AML-193 (cell line): ENCODE data around the gene PCDHB14.
"Not testable (repeated sequence)": the region's sequence is repeated elsewhere in the genome, so short reads cannot be mapped to it uniquely, and the experiment has no call there.

Experiments
- DNase-seq, 2 experiments: peaks; one replicate each; lab custom pipeline; 2025; lab: John Stamatoyannopoulos, UW

Gene PCDHB14

GRCh38 chr5:141223112-141223783 lies at the start of gene PCDHB14:
Gene PCDHB14, plus strand, starts transcription at chr5:141223343. Its CDS starts 163 bp downstream, at chr5:141223506.
- DNase-seq = peak; percentile 3

GRCh38 chr5:141174291-141175104 lies 48.6 kb upstream of the PCDHB14 start:
- DNase-seq = not testable (repeated sequence)

- DNase-seq = no peak
Measured at GRCh38 chr5:141175933-141176332, 47.2 kb upstream of the PCDHB14 start.

- not testable (repeated sequence) for DNase-seq
Measured at GRCh38 chr5:141177577-141178191, 45.5 kb upstream of the PCDHB14 start, which contains the start of gene PCDHB8. Gene PCDHB8, plus strand, starts transcription at chr5:141177790. Its CDS starts 245 bp downstream, at chr5:141178035.

- not testable (repeated sequence) for DNase-seq
Measured at GRCh38 chr5:141179371-141179770, 43.8 kb upstream of the PCDHB14 start.

- DNase-seq = not testable (repeated sequence)
Measured at GRCh38 chr5:141179876-141180275, 43.3 kb upstream of the PCDHB14 start.

- DNase-seq = no peak
Measured at GRCh38 chr5:141180313-141180712, 42.8 kb upstream of the PCDHB14 start.

- DNase-seq = no peak
Measured at GRCh38 chr5:141182248-141182647, 40.9 kb upstream of the PCDHB14 start, which contains the start of gene PCDHB16. Gene PCDHB16, plus strand, starts transcription at chr5:141182387. Its CDS starts 173 bp downstream, at chr5:141182560.

GRCh38 chr5:141184117-141184855 lies 38.9 kb upstream of the PCDHB14 start:
- not testable (repeated sequence) for DNase-seq

GRCh38 chr5:141186897-141187512 lies 36.1 kb upstream of the PCDHB14 start, which contains the start of gene PCDHB9:
Gene PCDHB9, plus strand, starts transcription at chr5:141187161. Its CDS starts 158 bp downstream, at chr5:141187319.
- peak; percentile 59 to 74 for DNase-seq

- DNase-seq = not testable (repeated sequence)
Measured at GRCh38 chr5:141188682-141189081, 34.5 kb upstream of the PCDHB14 start.

GRCh38 chr5:141189131-141189530 lies 34.0 kb upstream of the PCDHB14 start:
- not testable (repeated sequence) for DNase-seq

- peak; percentile 47 to 49 for DNase-seq
Measured at GRCh38 chr5:141192110-141192725, 30.9 kb upstream of the PCDHB14 start, which contains the start of gene PCDHB10. Gene PCDHB10, plus strand, starts transcription at chr5:141192353. Its CDS starts 200 bp downstream, at chr5:141192553.

GRCh38 chr5:141194332-141194731 lies 28.8 kb upstream of the PCDHB14 start:
- DNase-seq = not testable (repeated sequence)

GRCh38 chr5:141196363-141196762 lies 26.8 kb upstream of the PCDHB14 start:
- no peak for DNase-seq

GRCh38 chr5:141199359-141200235 lies 23.5 kb upstream of the PCDHB14 start, which contains the start of gene PCDHB11:
Gene PCDHB11, plus strand, starts transcription at chr5:141199627. Its CDS starts 148 bp downstream, at chr5:141199775.
- DNase-seq = peak in 1 of 2 experiments; percentile 28

- DNase-seq = not testable (repeated sequence)
Measured at GRCh38 chr5:141201126-141201525, 22.0 kb upstream of the PCDHB14 start.

- not testable (repeated sequence) for DNase-seq
Measured at GRCh38 chr5:141201646-141202045, 21.5 kb upstream of the PCDHB14 start.

- DNase-seq = no peak
Measured at GRCh38 chr5:141208478-141208877, 14.7 kb upstream of the PCDHB14 start, which contains the start of gene PCDHB12. Gene PCDHB12, plus strand, starts transcription at chr5:141208719. Its CDS starts 189 bp downstream, at chr5:141208908.
